H9 (cell line): ENCODE results near the gene ARAP1. TPM values are rescaled to one million over a fixed set of nuclear protein-coding genes. Genes with fewer than 3 reads are reported as not detected.

ENCODE experiments used
- DNase-seq: peaks from one replicate; pipeline ENCODE4 v3.0.0-alpha.2; 2017
- H2AFZ ChIP-seq: one replicate; pipeline ENCODE4 v1.6.1; 2013; ENCODE audit warnings: mild to moderate bottlenecking, low read length, control low read depth, moderate library complexity
- H2AK5ac ChIP-seq: 2 replicates; pipeline ENCODE4 v1.6.1; 2013; ENCODE audit warnings: low read length, control low read depth, mixed read lengths; ENCODE audit not compliant: insufficient read length
- H2BK120ac ChIP-seq: one replicate; pipeline ENCODE4 v1.6.1; 2013; ENCODE audit warnings: low read depth, mild to moderate bottlenecking, low read length, control low read depth, inconsistent platforms; ENCODE audit not compliant: poor library complexity, severe bottlenecking
- H2BK12ac ChIP-seq: 2 replicates; pipeline ENCODE4 v1.6.1; 2013; ENCODE audit warnings: low read length, control low read depth, mixed read lengths, low read depth; ENCODE audit not compliant: insufficient read length
- H2BK15ac ChIP-seq: 2 replicates; pipeline ENCODE4 v1.6.1; 2013; ENCODE audit warnings: low read depth, low read length, control low read depth
- H2BK20ac ChIP-seq: one replicate; pipeline ENCODE4 v1.6.1; 2013; ENCODE audit warnings: low read depth, mild to moderate bottlenecking, low read length, control low read depth, inconsistent platforms; ENCODE audit not compliant: poor library complexity, severe bottlenecking
- H2BK5ac ChIP-seq: 2 replicates; pipeline ENCODE4 v1.6.1; 2013; ENCODE audit warnings: low read length, control low read depth, mixed read lengths; ENCODE audit not compliant: insufficient read length
- H3K14ac ChIP-seq: 2 replicates; pipeline ENCODE4 v1.6.1; 2013; ENCODE audit warnings: low read length, control low read depth; ENCODE audit not compliant: insufficient read depth
- H3K18ac ChIP-seq: 2 replicates; pipeline ENCODE4 v1.6.1; 2013; ENCODE audit warnings: low read depth, mild to moderate bottlenecking, mixed read lengths, low read length, control low read depth; ENCODE audit not compliant: insufficient read length
- H3K23ac ChIP-seq: 2 replicates; pipeline ENCODE4 v1.6.1; 2013; ENCODE audit warnings: low read length, control low read depth, mixed read lengths, low read depth; ENCODE audit not compliant: insufficient read length
- H3K23me2 ChIP-seq: 2 replicates; pipeline ENCODE4 v1.6.1; 2013; ENCODE audit warnings: low read depth, mild to moderate bottlenecking, mixed read lengths, low read length, control low read depth; ENCODE audit not compliant: insufficient read length, poor library complexity, severe bottlenecking
- H3K27ac ChIP-seq: 2 replicates; pipeline ENCODE4 v1.5.1; 2013; ENCODE audit warnings: low read length, control low read depth, mixed read lengths, low read depth; ENCODE audit not compliant: insufficient read length
- H3K27me3 ChIP-seq: 2 replicates; pipeline ENCODE4 v1.6.1; 2013; ENCODE audit warnings: low read length, control low read depth, inconsistent platforms; ENCODE audit not compliant: insufficient read depth
- H3K4ac ChIP-seq: 2 replicates; pipeline ENCODE4 v1.6.1; 2013; ENCODE audit warnings: low read depth, mild to moderate bottlenecking, control low read depth, inconsistent platforms, low read length, moderate library complexity
- H3K4me1 ChIP-seq: 2 replicates; pipeline ENCODE4 v1.6.1; 2013; ENCODE audit warnings: low read length, control low read depth, inconsistent platforms; ENCODE audit not compliant: insufficient read depth
- H3K4me2 ChIP-seq: 2 replicates; pipeline ENCODE4 v1.6.1; 2013; ENCODE audit warnings: low read length, control low read depth, mixed read lengths; ENCODE audit not compliant: insufficient read length, insufficient read depth
- H3K56ac ChIP-seq: 2 replicates; pipeline ENCODE4 v1.6.1; 2013; ENCODE audit warnings: low read depth, mild to moderate bottlenecking, mixed read lengths, low read length, control low read depth; ENCODE audit not compliant: insufficient read length
- H3K79me1 ChIP-seq: 2 replicates; pipeline ENCODE4 v1.6.1; 2013; ENCODE audit warnings: low read depth, mild to moderate bottlenecking, moderate library complexity, low read length, control low read depth, inconsistent platforms; ENCODE audit not compliant: insufficient read depth, poor library complexity, severe bottlenecking
- H3K79me2 ChIP-seq: 2 replicates; pipeline ENCODE4 v1.6.1; 2013; ENCODE audit warnings: low read length, control low read depth, inconsistent platforms; ENCODE audit not compliant: insufficient read depth
- H3K9ac ChIP-seq: 2 replicates; pipeline ENCODE4 v1.6.1; 2013; ENCODE audit warnings: low read length, control low read depth, mixed read lengths; ENCODE audit not compliant: insufficient read length; ENCODE audit errors: extremely low read depth
- H3K9me3 ChIP-seq: one replicate; pipeline ENCODE4 v1.6.1; 2013; ENCODE audit warnings: low read depth, low read length, inconsistent platforms; ENCODE audit not compliant: control insufficient read depth
- H3T11ph ChIP-seq: one replicate; pipeline ENCODE4 v1.6.1; 2013; ENCODE audit warnings: mild to moderate bottlenecking, low read length, control low read depth, inconsistent platforms
- H4K20me1 ChIP-seq: one replicate; pipeline ENCODE4 v1.6.1; 2013; ENCODE audit not compliant: control insufficient read depth, insufficient read length, insufficient read depth
- H4K5ac ChIP-seq: 2 replicates; pipeline ENCODE4 v1.6.1; 2013; ENCODE audit warnings: low read depth, mild to moderate bottlenecking, mixed read lengths, low read length, control low read depth; ENCODE audit not compliant: insufficient read length
- H4K8ac ChIP-seq: replicated peaks from 2 replicates; pipeline ENCODE4 v1.6.1; 2013; ENCODE audit warnings: low read length, control low read depth, mixed read lengths, low read depth; ENCODE audit not compliant: insufficient read length
- H4K91ac ChIP-seq: 2 replicates; pipeline ENCODE4 v1.6.1; 2013; ENCODE audit warnings: low read depth, mild to moderate bottlenecking, moderate library complexity, mixed read lengths, low read length, control low read depth; ENCODE audit not compliant: insufficient read length
- H3K27ac Mint-ChIP-seq, 3 experiments: 2 replicates in 2 of 3; 3 replicates in 1 of 3; pipeline ENCODE4 v1.8.0; 2020 to 2021; ENCODE audit warnings: mixed read lengths in 3 of 3, mild to moderate bottlenecking in 1 of 3, moderate library complexity in 1 of 3
- H3K27me3 Mint-ChIP-seq: 2 replicates; pipeline ENCODE4 v1.8.0; 2021; ENCODE audit warnings: low read depth, mild to moderate bottlenecking, moderate library complexity, mixed read lengths
- H3K36me3 Mint-ChIP-seq, 3 experiments: 2 replicates in 2 of 3; 3 replicates in 1 of 3; pipeline ENCODE4 v1.8.0; 2020 to 2021; ENCODE audit warnings: low read depth in 3 of 3, mixed read lengths in 3 of 3; ENCODE audit not compliant: insufficient read depth in 1 of 3
- H3K4me1 Mint-ChIP-seq, 2 experiments: 2 replicates each; pipeline ENCODE4 v1.8.0; 2020; ENCODE audit warnings: mixed read lengths in 2 of 2
- H3K4me3 Mint-ChIP-seq, 2 experiments: 2 replicates in 1 of 2; 3 replicates in 1 of 2; pipeline ENCODE4 v1.8.0; 2020 to 2021; ENCODE audit warnings: mild to moderate bottlenecking in 2 of 2, mixed read lengths in 2 of 2, moderate library complexity in 1 of 2
- H3K9me3 Mint-ChIP-seq, 2 experiments: 2 replicates in 1 of 2; 3 replicates in 1 of 2; pipeline ENCODE4 v1.8.0; 2020; ENCODE audit warnings: mild to moderate bottlenecking in 2 of 2, mixed read lengths in 2 of 2, moderate library complexity in 1 of 2
- WGBS: extraction: QIAGEN DNeasy Blood & Tissue Kit; methylation state at CpG from one replicate; pipeline ENCODE4 v1.1.7; 2013; ENCODE audit warnings: missing lambda C conversion rate, low lambda C conversion rate, mixed read lengths; ENCODE audit not compliant: insufficient read length; ENCODE audit errors: extremely low coverage; 5-methylcytosine and 5-hydroxymethylcytosine counted together
- total RNA-seq: library from RNA; stranded (reverse); gene quantifications from 2 replicates; pipeline ENCODE4 v1.2.1, GENCODE V29; 2021
- TF ChIP-seq, protein P1 (sequence below): fragments of 200-600 bp; sonication (generic); conservative IDR thresholded peaks from 3 replicates; pipeline ENCODE4 v1.8.0; 2021; ENCODE audit warnings: antibody characterized with exemption, mild to moderate bottlenecking

ARAP1 gene
- total RNA-seq, 1 experiment from 2014 or later, result 59.4 TPM

DNA sequence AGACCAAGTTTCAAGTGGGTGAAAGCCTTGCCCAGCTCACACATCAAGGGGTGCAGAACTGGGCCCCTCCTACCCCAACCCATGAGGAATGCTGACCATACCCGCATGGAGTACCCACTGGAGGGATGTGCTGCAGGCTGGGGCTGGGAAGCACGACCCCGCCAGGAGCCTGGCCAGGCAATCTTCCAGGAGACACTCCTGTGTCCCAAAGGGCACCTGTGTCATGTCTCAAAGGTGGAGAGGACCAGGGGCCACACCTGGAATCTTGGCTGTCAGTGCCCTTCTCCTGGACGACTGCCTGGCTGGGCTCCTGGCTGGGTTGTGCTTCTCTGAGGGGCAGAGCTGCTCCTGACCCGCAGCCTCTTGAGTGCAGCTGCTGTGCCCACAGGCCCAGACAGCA is 6.7 kb downstream of the ARAP1 start:
- Histone ChIP-seq H3K18ac (no peak overlapping the region), H3K4me2 (no peak overlapping the region), H3K9ac (no peak overlapping the region), H3K23ac (no peak overlapping the region), H3K4ac (no peak overlapping the region), H4K5ac (no peak overlapping the region), H2AFZ (no peak overlapping the region), H2BK20ac (no peak overlapping the region), H2BK12ac (no peak overlapping the region), H2BK5ac (no peak overlapping the region), H4K91ac (no peak overlapping the region), H4K8ac (no peak overlapping the region), H3K4me1 (peaks cover 10% of the 10 kb centered on the region), H3K27ac (no peak overlapping the region), H3K79me2 (peaks cover 16% of the 10 kb centered on the region; the same call in 1 of the 2 replicates), H4K20me1 (no peaks in the 10 kb centered on the region), H3K27me3 (no peaks in the 10 kb centered on the region), H3K9me3 (no peaks in the 10 kb centered on the region), H2BK15ac (no peak overlapping the region), H2AK5ac (no peak overlapping the region), H3K56ac (no peak overlapping the region), H2BK120ac (no peak overlapping the region), H3K14ac (no peak overlapping the region), H3K23me2 (no peaks in the 10 kb centered on the region), H3K79me1 (peaks cover 3% of the 10 kb centered on the region), H3T11ph (no peak overlapping the region)
- Mint-ChIP-seq H3K9me3 (no peaks in the 10 kb centered on the region), H3K36me3 (peaks cover 4 to 10% (median 4%) of the 10 kb centered on the region in 3 experiments; a peak in 6 of 7 replicates), H3K4me3 (no peak overlapping the region), H3K27ac (no peak overlapping the region), H3K4me1 (peaks cover 29 to 34% of the 10 kb centered on the region in 2 experiments), H3K27me3 (no peaks in the 10 kb centered on the region)
- TF ChIP-seq, protein P1, sequence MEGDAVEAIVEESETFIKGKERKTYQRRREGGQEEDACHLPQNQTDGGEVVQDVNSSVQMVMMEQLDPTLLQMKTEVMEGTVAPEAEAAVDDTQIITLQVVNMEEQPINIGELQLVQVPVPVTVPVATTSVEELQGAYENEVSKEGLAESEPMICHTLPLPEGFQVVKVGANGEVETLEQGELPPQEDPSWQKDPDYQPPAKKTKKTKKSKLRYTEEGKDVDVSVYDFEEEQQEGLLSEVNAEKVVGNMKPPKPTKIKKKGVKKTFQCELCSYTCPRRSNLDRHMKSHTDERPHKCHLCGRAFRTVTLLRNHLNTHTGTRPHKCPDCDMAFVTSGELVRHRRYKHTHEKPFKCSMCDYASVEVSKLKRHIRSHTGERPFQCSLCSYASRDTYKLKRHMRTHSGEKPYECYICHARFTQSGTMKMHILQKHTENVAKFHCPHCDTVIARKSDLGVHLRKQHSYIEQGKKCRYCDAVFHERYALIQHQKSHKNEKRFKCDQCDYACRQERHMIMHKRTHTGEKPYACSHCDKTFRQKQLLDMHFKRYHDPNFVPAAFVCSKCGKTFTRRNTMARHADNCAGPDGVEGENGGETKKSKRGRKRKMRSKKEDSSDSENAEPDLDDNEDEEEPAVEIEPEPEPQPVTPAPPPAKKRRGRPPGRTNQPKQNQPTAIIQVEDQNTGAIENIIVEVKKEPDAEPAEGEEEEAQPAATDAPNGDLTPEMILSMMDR, result no peak
- WGBS, result no CpG with 5 or more reads among the region's 5 CpGs
- no peak for DNase-seq
